IMR-90 (cell line): ENCODE data around the gene SEC31B. TPM values are rescaled to one million over a fixed set of nuclear protein-coding genes. Genes with fewer than 3 reads are reported as not detected.

Experiments
- ATAC-seq: fragments of 200-7000 bp; cut with Tn5 transposase; 2 replicates; pipeline ENCODE4 v1.9.1; 2020; ENCODE audit warnings: low read depth, mild to moderate bottlenecking, moderate library complexity
- BruUV-seq: library from RNA; stranded (reverse); fragments of 400-500 nt; replicated peaks from 2 replicates; lab custom pipeline; 2021; lab: Mats Ljungman, UMichigan
- CTCF ChIA-PET: fragments of 300-600 bp; formaldehyde crosslinking; extraction: SDS; loops from one replicate; lab custom pipeline; 2021; ENCODE audit warnings: antibody characterized with exemption; lab: Yijun Ruan, JAX
- POLR2A ChIA-PET: fragments of 300-600 bp; sonication (Branson Sonifier 250); formaldehyde crosslinking; loops from one replicate; lab custom pipeline; 2022; ENCODE audit warnings: antibody characterized with exemption; ENCODE audit not compliant: unreplicated experiment; lab: Charles Lee
- DNase-seq: peaks from one replicate; pipeline ENCODE4 v3.0.0; 2013
- H2AFZ ChIP-seq: replicated peaks from 2 replicates; pipeline ENCODE3; 2013; ENCODE audit warnings: low read length, mild to moderate bottlenecking; ENCODE audit not compliant: poor library complexity
- H2AK5ac ChIP-seq: 2 replicates; pipeline ENCODE4 v1.6.1; 2013; ENCODE audit warnings: low read depth, low read length, inconsistent platforms
- H2AK9ac ChIP-seq: replicated peaks from 2 replicates; pipeline ENCODE3; 2013; ENCODE audit warnings: mild to moderate bottlenecking, low read depth, low read length, moderate library complexity; ENCODE audit not compliant: poor library complexity
- H2BK120ac ChIP-seq: 2 replicates; pipeline ENCODE4 v1.6.1; 2013; ENCODE audit warnings: low read depth, low read length, inconsistent platforms
- H2BK15ac ChIP-seq: 3 replicates; pipeline ENCODE4 v1.6.1; 2013; ENCODE audit warnings: low read depth, low read length, inconsistent platforms
- H2BK20ac ChIP-seq: 2 replicates; pipeline ENCODE4 v1.6.1; 2013; ENCODE audit warnings: low read depth, mild to moderate bottlenecking, inconsistent platforms, low read length, moderate library complexity
- H2BK5ac ChIP-seq: 2 replicates; pipeline ENCODE4 v1.6.1; 2013; ENCODE audit warnings: mild to moderate bottlenecking, low read depth, low read length, inconsistent platforms; ENCODE audit not compliant: poor library complexity, severe bottlenecking
- H3K14ac ChIP-seq: replicated peaks from 2 replicates; pipeline ENCODE4 v1.6.1; 2013; ENCODE audit warnings: low read depth, low read length, inconsistent platforms
- H3K18ac ChIP-seq: 2 replicates; pipeline ENCODE4 v1.6.1; 2013; ENCODE audit warnings: low read depth, low read length, control low read depth
- H3K23ac ChIP-seq: 2 replicates; pipeline ENCODE4 v1.6.1; 2013; ENCODE audit warnings: low read depth, low read length, inconsistent platforms
- H3K27ac ChIP-seq: 2 replicates; pipeline ENCODE4 v1.5.1; 2013; ENCODE audit warnings: mild to moderate bottlenecking, control low read depth, low read length; ENCODE audit not compliant: insufficient read depth
- H3K27me3 ChIP-seq: 2 replicates; pipeline ENCODE4 v1.6.1; 2013; ENCODE audit warnings: low read length; ENCODE audit not compliant: control insufficient read depth, insufficient read depth
- H3K36me3 ChIP-seq: 2 replicates; pipeline ENCODE4 v1.6.1; 2013; ENCODE audit warnings: low read length, mixed read lengths; ENCODE audit not compliant: control insufficient read depth, insufficient read depth
- H3K4ac ChIP-seq: 2 replicates; pipeline ENCODE4 v1.6.1; 2013; ENCODE audit warnings: low read depth, low read length, inconsistent platforms
- H3K4me1 ChIP-seq: 2 replicates; pipeline ENCODE4 v1.6.1; 2013; ENCODE audit warnings: low read length, mixed read lengths; ENCODE audit not compliant: control insufficient read depth, insufficient read depth
- H3K4me2 ChIP-seq: 2 replicates; pipeline ENCODE4 v1.6.1; 2013; ENCODE audit warnings: low read depth, mild to moderate bottlenecking, control low read depth, low read length, moderate library complexity
- H3K4me3 ChIP-seq: 2 replicates; pipeline ENCODE4 v1.5.1; 2013; ENCODE audit warnings: low read depth, mild to moderate bottlenecking, control low read depth, low read length, moderate library complexity; ENCODE audit not compliant: insufficient read depth
- H3K56ac ChIP-seq: 2 replicates; pipeline ENCODE4 v1.6.1; 2013; ENCODE audit warnings: low read length, inconsistent platforms; ENCODE audit not compliant: insufficient read depth; ENCODE audit errors: extremely low read depth
- H3K79me1 ChIP-seq, 2 experiments: 2 replicates each; pipeline ENCODE4 v1.6.1; 2013; ENCODE audit warnings: low read length in 2 of 2, inconsistent platforms in 1 of 2, low read depth in 1 of 2
- H3K9ac ChIP-seq: 2 replicates; pipeline ENCODE4 v1.6.1; 2013; ENCODE audit warnings: low read depth, low read length, control low read depth
- H3K9me1 ChIP-seq: 2 replicates; pipeline ENCODE4 v1.6.1; 2013; ENCODE audit warnings: low read length, inconsistent platforms; ENCODE audit not compliant: insufficient read depth
- H3K9me3 ChIP-seq: 2 replicates; pipeline ENCODE4 v1.6.1; 2013; ENCODE audit warnings: low read length; ENCODE audit not compliant: control insufficient read depth, insufficient read depth
- H4K20me1 ChIP-seq: 2 replicates; pipeline ENCODE4 v1.6.1; 2013; ENCODE audit warnings: low read length, inconsistent platforms; ENCODE audit not compliant: insufficient read depth
- H4K5ac ChIP-seq: 2 replicates; pipeline ENCODE4 v1.6.1; 2013; ENCODE audit warnings: mild to moderate bottlenecking, low read depth, low read length, control low read depth
- H4K8ac ChIP-seq, 2 experiments: 2 replicates each; pipeline ENCODE4 v1.6.1; 2013; ENCODE audit warnings: low read depth in 2 of 2, low read length in 2 of 2, control low read depth in 1 of 2, inconsistent platforms in 1 of 2
- H4K91ac ChIP-seq: 2 replicates; pipeline ENCODE4 v1.6.1; 2013; ENCODE audit warnings: low read depth, low read length, inconsistent platforms; ENCODE audit not compliant: insufficient read depth
- BHLHE40 ChIP-seq: fragments of 150-350 bp; IDR thresholded peaks from 2 replicates; pipeline ENCODE4 v1.6.1; 2016; ENCODE audit warnings: mild to moderate bottlenecking, low read depth, low read length
- CEBPB ChIP-seq: IDR thresholded peaks from 2 replicates; pipeline ENCODE4 v1.6.1; 2012; ENCODE audit warnings: low read depth, low read length, improper control_type of control experiment
- CHD1 ChIP-seq: IDR thresholded peaks from 2 replicates; pipeline ENCODE4 v1.6.1; 2012; ENCODE audit warnings: low read depth, low read length, improper control_type of control experiment
- FOS ChIP-seq: fragments of 150-350 bp; IDR thresholded peaks from 2 replicates; pipeline ENCODE4 v1.6.1; 2016; ENCODE audit warnings: low read depth, low read length
- MAFK ChIP-seq: IDR thresholded peaks from 2 replicates; pipeline ENCODE4 v1.6.1; 2012; ENCODE audit warnings: low read depth, low read length, improper control_type of control experiment
- MAZ ChIP-seq: IDR thresholded peaks from 2 replicates; pipeline ENCODE4 v1.6.1; 2012; ENCODE audit warnings: low read depth, mild to moderate bottlenecking, low read length, improper control_type of control experiment, moderate library complexity, borderline replicate concordance
- MXI1 ChIP-seq: IDR thresholded peaks from 2 replicates; pipeline ENCODE4 v1.6.1; 2012; ENCODE audit warnings: low read depth, mild to moderate bottlenecking, low read length, moderate library complexity, borderline replicate concordance
- NFE2L2 ChIP-seq: fragments of 150-350 bp; IDR thresholded peaks from 2 replicates; pipeline ENCODE4 v1.6.1; 2016; ENCODE audit warnings: low read depth, mild to moderate bottlenecking, low read length
- POLR2A ChIP-seq: IDR thresholded peaks from 2 replicates; pipeline ENCODE4 v1.6.1; 2012; ENCODE audit warnings: mild to moderate bottlenecking, low read depth, low read length
- RAD21 ChIP-seq: IDR thresholded peaks from 2 replicates; pipeline ENCODE4 v1.6.1; 2012; ENCODE audit warnings: low read length, improper control_type of control experiment
- RCOR1 ChIP-seq: IDR thresholded peaks from 2 replicates; pipeline ENCODE4 v1.6.1; 2012; ENCODE audit warnings: mild to moderate bottlenecking, low read length, improper control_type of control experiment; ENCODE audit not compliant: insufficient replicate concordance
- RFX5 ChIP-seq: IDR thresholded peaks from 2 replicates; pipeline ENCODE4 v1.8.0; 2012; ENCODE audit warnings: low read depth, mild to moderate bottlenecking, low read length, moderate library complexity
- SMC3 ChIP-seq: fragments of 150-350 bp; IDR thresholded peaks from 2 replicates; pipeline ENCODE4 v1.6.1; 2016; ENCODE audit warnings: low read depth, mild to moderate bottlenecking, antibody characterized with exemption, low read length, moderate library complexity
- WGBS, 2 experiments: methylation state at CpG; one replicate each; pipeline versions ENCODE4 v1.1.5 to v1.1.7; 2013; ENCODE audit warnings: missing lambda C conversion rate in 2 of 2; ENCODE audit not compliant: insufficient read length in 1 of 2; ENCODE audit errors: extremely low coverage in 2 of 2; 5-methylcytosine and 5-hydroxymethylcytosine counted together
- dilution Hi-C: fragments of 300-500 bp; cut with HindIII; formaldehyde crosslinking; loops from one replicate; pipeline ENCODE4 v1.14.3; 2018; ENCODE audit warnings: low sequenced_read_pairs; ENCODE audit not compliant: unreplicated experiment
- in situ Hi-C: fragments of 300-500 bp; cut with MboI; formaldehyde crosslinking; loops from 3 replicates; pipeline ENCODE4 v1.14.3; 2019; ENCODE audit warnings: low sequenced_read_pairs, inconsistent platforms, mixed read lengths
- intact Hi-C: fragments of 100-400 bp; cut with micrococcal nuclease; formaldehyde crosslinking; loops from 2 replicates; pipeline ENCODE4 v1.10.0; 2022
- polyA plus RNA-seq, 3 experiments: library from polyadenylated mRNA; depleted of rRNA; stranded (reverse); fragments of >200 nt; gene quantifications; 2 replicates each; pipeline ENCODE4 v1.2.3, GENCODE V29; 2012; ENCODE audit warnings: low replicate concordance in 1 of 3
- total RNA-seq: library from RNA; depleted of rRNA; stranded (reverse); fragments of >200 nt; gene quantifications from 2 replicates; pipeline ENCODE4 v1.2.3, GENCODE V29; 2012
- TF ChIP-seq, protein P1 (sequence below): conservative IDR thresholded peaks from 2 replicates; pipeline ENCODE4 v1.5.1; 2012; ENCODE audit warnings: mild to moderate bottlenecking, low read depth, low read length, improper control_type of control experiment
- TF ChIP-seq, protein P2 (sequence below): fragments of 150-350 bp; IDR thresholded peaks from 2 replicates; pipeline ENCODE4 v1.6.1; 2017; ENCODE audit warnings: mild to moderate bottlenecking, antibody characterized with exemption, low read length, low read depth
- TF ChIP-seq, protein P3 (sequence below): fragments of 150-350 bp; IDR thresholded peaks from 2 replicates; pipeline ENCODE4 v1.6.1; 2016; ENCODE audit warnings: low read depth, mild to moderate bottlenecking, low read length, moderate library complexity, borderline replicate concordance

SEC31B gene
- total and polyA plus RNA-seq, 2 of the 4 experiments (the other 2 are of a cell fraction): 1.3 to 8.1 TPM

DNA sequence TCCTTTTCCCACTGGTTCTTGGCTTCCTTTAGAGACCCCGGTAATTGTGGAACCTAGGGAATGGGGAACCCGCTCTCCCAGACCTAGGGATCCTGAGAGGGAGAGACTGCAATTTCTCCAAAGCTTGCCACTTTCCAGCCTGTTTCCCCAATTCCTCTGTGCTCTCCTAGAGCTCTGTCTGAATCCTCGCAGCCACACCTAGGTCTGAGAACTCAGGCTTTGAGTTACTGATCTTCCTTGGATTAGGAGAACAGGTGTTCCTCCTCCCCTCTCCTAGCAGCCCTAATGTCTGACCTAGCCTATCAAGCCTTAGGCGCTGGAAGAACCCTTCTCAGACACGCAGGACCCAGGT is 36.9 kb downstream of the SEC31B start:
- dilution Hi-C loops (no loop called here), intact Hi-C loops (loop anchor here (1.0 kb wide), 2 partner anchors 25 to 395 kb away; no protein-coding TSS in a partner anchor), in situ Hi-C loops (no loop called here)
- no peak overlapping the region for H3K18ac ChIP-seq
- POLR2A ChIA-PET: interaction anchor here (0.6 kb wide), 1 partner anchor 21 kb away, joined by 7 read pairs; no protein-coding TSS in a partner anchor
- H2BK5ac ChIP-seq: no peak overlapping the region
- H4K91ac ChIP-seq: no peak overlapping the region
- no peak overlapping the region for H3K56ac ChIP-seq
- no peak overlapping the region for H2AK9ac ChIP-seq
- no peaks in the 10 kb centered on the region for H3K79me1 ChIP-seq
- peaks cover 5% of the 10 kb centered on the region for H3K36me3 ChIP-seq
- no peaks in the 10 kb centered on the region; the same call in 1 of the 2 replicates for H4K20me1 ChIP-seq
- no peak overlapping the region for H2BK20ac ChIP-seq
- H3K9me3 ChIP-seq: no peaks in the 10 kb centered on the region
- H3K4me1 ChIP-seq: peaks cover 4% of the 10 kb centered on the region; the same call in 1 of the 2 replicates
- H4K5ac ChIP-seq: no peak overlapping the region
- H2BK15ac ChIP-seq: no peak overlapping the region
- peaks cover 36% of the 10 kb centered on the region for H3K27me3 ChIP-seq
- no peak overlapping the region for H3K9ac ChIP-seq
- H3K14ac ChIP-seq: no peak overlapping the region
- ATAC-seq (no peak), DNase-seq (no peak)
- no peak overlapping the region; the same call in 1 of the 2 replicates for H3K23ac ChIP-seq
- H4K8ac ChIP-seq: no peak overlapping the region
- no peak for TF ChIP-seq SMC3
- TF ChIP-seq MAZ: no peak
- no peak for TF ChIP-seq POLR2A
- TF ChIP-seq NFE2L2: no peak
- no peak for TF ChIP-seq RFX5
- no peak for TF ChIP-seq BHLHE40
- no peak for TF ChIP-seq MAFK
- TF ChIP-seq, protein P1, sequence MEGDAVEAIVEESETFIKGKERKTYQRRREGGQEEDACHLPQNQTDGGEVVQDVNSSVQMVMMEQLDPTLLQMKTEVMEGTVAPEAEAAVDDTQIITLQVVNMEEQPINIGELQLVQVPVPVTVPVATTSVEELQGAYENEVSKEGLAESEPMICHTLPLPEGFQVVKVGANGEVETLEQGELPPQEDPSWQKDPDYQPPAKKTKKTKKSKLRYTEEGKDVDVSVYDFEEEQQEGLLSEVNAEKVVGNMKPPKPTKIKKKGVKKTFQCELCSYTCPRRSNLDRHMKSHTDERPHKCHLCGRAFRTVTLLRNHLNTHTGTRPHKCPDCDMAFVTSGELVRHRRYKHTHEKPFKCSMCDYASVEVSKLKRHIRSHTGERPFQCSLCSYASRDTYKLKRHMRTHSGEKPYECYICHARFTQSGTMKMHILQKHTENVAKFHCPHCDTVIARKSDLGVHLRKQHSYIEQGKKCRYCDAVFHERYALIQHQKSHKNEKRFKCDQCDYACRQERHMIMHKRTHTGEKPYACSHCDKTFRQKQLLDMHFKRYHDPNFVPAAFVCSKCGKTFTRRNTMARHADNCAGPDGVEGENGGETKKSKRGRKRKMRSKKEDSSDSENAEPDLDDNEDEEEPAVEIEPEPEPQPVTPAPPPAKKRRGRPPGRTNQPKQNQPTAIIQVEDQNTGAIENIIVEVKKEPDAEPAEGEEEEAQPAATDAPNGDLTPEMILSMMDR: no peak
- no peak for TF ChIP-seq FOS
- no peak for TF ChIP-seq RAD21
- TF ChIP-seq MXI1: no peak
- no peak for TF ChIP-seq CHD1
- TF ChIP-seq RCOR1: no peak
- TF ChIP-seq, protein P2, sequence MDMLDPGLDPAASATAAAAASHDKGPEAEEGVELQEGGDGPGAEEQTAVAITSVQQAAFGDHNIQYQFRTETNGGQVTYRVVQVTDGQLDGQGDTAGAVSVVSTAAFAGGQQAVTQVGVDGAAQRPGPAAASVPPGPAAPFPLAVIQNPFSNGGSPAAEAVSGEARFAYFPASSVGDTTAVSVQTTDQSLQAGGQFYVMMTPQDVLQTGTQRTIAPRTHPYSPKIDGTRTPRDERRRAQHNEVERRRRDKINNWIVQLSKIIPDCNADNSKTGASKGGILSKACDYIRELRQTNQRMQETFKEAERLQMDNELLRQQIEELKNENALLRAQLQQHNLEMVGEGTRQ: no peak
- TF ChIP-seq CEBPB: no peak
- TF ChIP-seq, protein P3, sequence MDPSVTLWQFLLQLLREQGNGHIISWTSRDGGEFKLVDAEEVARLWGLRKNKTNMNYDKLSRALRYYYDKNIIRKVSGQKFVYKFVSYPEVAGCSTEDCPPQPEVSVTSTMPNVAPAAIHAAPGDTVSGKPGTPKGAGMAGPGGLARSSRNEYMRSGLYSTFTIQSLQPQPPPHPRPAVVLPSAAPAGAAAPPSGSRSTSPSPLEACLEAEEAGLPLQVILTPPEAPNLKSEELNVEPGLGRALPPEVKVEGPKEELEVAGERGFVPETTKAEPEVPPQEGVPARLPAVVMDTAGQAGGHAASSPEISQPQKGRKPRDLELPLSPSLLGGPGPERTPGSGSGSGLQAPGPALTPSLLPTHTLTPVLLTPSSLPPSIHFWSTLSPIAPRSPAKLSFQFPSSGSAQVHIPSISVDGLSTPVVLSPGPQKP: no peak
- no peak overlapping the region for H2AK5ac ChIP-seq
- H2AFZ ChIP-seq: no peak overlapping the region
- H3K27ac ChIP-seq: no peak overlapping the region
- H2BK120ac ChIP-seq: no peak overlapping the region
- CTCF ChIA-PET: interaction anchor here (0.9 to 2.1 kb wide), 7 partner anchors 9 to 36 kb away, joined by 3 to 22 read pairs (median 12); no protein-coding TSS in a partner anchor
- no TSS peak for BruUV-seq
- H3K4me2 ChIP-seq: no peak overlapping the region; the same call in 1 of the 2 replicates
- no peak overlapping the region for H3K4me3 ChIP-seq
- no CpG with 5 or more reads among the region's 5 CpGs for WGBS, 2 experiments
- no peak overlapping the region for H3K4ac ChIP-seq
- H3K9me1 ChIP-seq: no peaks in the 10 kb centered on the region
